H1 (cell line): ENCODE results near the gene BCAP31.

Experiments used
- CHD2 ChIP-seq: IDR thresholded peaks from 2 replicates; pipeline ENCODE4 v1.6.1; 2012; ENCODE audit warnings: low read length, improper control_type of control experiment
- TCF12 ChIP-seq: IDR thresholded peaks from 2 replicates; pipeline ENCODE4 v1.6.1; 2011; ENCODE audit warnings: low read depth, mild to moderate bottlenecking, low read length
- TF ChIP-seq, protein P1 (sequence below), 3 experiments: IDR thresholded peaks; 1 replicate in 2 of 3; 2 replicates in 1 of 3; pipeline versions ENCODE4 v1.5.1 to v1.6.1; 2011; ENCODE audit warnings: low read length in 3 of 3, mild to moderate bottlenecking in 3 of 3, inconsistent platforms in 2 of 3, low read depth in 1 of 3, moderate library complexity in 1 of 3; ENCODE audit not compliant: insufficient read depth in 1 of 3; ENCODE audit errors: control extremely low read depth in 1 of 3

DNA sequence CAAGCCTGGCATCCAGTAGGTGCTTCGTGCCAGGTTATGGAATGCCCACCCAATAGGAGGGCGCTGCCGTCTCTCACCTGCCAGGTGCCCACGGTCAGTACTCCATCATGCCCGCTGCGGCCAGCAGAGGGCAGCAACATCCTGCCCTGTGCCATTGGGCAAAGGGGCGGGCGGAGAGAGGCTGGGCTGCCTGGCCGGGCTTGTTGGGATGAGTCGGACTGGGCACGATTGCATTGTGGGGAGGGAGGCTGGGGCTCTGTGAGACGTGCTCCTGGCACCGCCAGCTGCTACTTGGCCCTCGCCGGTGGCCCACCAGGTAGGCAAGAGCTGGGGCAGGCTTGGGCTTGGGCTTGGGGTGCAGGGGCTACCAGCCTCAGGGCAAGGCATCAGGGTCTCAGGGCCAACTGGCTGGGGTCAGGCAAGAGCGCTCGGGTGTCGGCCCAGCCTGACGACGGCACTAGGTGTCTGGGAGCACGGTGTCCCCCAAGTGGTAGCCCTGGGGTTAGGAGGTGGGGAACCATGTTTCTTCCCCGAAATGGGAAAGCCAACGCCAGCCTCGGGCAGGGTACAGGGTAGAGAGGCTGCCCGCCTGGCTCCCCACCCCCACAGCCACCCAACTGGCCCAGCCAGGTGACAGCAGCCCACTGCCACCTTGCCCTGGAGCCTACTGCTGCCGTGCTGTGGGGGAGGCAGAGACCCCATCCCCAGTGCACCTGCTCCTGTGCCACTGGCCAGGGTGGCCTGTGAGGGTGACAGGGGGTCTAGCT, 40.0 kb upstream of the BCAP31 start, which contains the start of gene PLXNB3:
- TF ChIP-seq CHD2 (no peak), TCF12 (no peak)
- TF ChIP-seq, protein P1, sequence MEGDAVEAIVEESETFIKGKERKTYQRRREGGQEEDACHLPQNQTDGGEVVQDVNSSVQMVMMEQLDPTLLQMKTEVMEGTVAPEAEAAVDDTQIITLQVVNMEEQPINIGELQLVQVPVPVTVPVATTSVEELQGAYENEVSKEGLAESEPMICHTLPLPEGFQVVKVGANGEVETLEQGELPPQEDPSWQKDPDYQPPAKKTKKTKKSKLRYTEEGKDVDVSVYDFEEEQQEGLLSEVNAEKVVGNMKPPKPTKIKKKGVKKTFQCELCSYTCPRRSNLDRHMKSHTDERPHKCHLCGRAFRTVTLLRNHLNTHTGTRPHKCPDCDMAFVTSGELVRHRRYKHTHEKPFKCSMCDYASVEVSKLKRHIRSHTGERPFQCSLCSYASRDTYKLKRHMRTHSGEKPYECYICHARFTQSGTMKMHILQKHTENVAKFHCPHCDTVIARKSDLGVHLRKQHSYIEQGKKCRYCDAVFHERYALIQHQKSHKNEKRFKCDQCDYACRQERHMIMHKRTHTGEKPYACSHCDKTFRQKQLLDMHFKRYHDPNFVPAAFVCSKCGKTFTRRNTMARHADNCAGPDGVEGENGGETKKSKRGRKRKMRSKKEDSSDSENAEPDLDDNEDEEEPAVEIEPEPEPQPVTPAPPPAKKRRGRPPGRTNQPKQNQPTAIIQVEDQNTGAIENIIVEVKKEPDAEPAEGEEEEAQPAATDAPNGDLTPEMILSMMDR (IDR thresholded peaks at IDR 0.05; ENCODE audit: control extremely low read depth in 1 of 3, insufficient read depth in 1 of 3, low read depth in 1 of 3, low read length in 3 of 3) = peak in 2 of 3 experiments; percentile 84 to 86; a peak in 3 of 4 replicates
